Adrenal gland (tissue), 12 donors: ENCODE results near the gene AQP2. TPM values are rescaled to one million over a fixed set of nuclear protein-coding genes. Genes with fewer than 3 reads are reported as not detected.

Source experiments
- DNase-seq, 7 donors: peaks; one replicate each; pipeline ENCODE4 v3.0.0-alpha.2; 2019 to 2020
- H3K27ac ChIP-seq, 5 donors: fragments of 200-600 bp; sonication (generic) in 4 of 5; 1 replicate in 3 of 5; 2 replicates in 2 of 5; pipeline versions ENCODE4 v1.5.1 to v1.8.0; 2016 to 2020; ENCODE audit warnings: mild to moderate bottlenecking in 1 of 5
- H3K27me3 ChIP-seq: fragments of 200-600 bp; 2 replicates; pipeline ENCODE4 v1.8.0; 2021
- H3K36me3 ChIP-seq, 2 donors: fragments of 200-600 bp; replicated peaks in 1 of 2; 1 replicate in 1 of 2; 2 replicates in 1 of 2; pipeline versions ENCODE4 v1.5.1 to v1.8.0; 2018 to 2022
- H3K4me1 ChIP-seq, 2 donors: fragments of 200-600 bp; replicated peaks in 1 of 2; 1 replicate in 1 of 2; 2 replicates in 1 of 2; pipeline versions ENCODE4 v1.5.1 to v1.8.0; 2018 to 2021
- H3K4me3 ChIP-seq, 4 donors: fragments of 200-600 bp; sonication (generic) in 3 of 4; one replicate each; pipeline ENCODE4 v1.5.1; 2016 to 2018
- H3K9me3 ChIP-seq, 3 donors: fragments of 200-600 bp; sonication (generic) in 1 of 3; replicated peaks in 1 of 3; 1 replicate in 2 of 3; 2 replicates in 1 of 3; pipeline versions ENCODE4 v1.5.1 to v1.8.0; 2016 to 2021
- CTCF ChIP-seq, 6 experiments: fragments of 450-650 bp in 4 of 6; fragments of 200-600 bp in 2 of 6; sonication (generic) in 1 of 6; IDR thresholded peaks; 1 replicate in 5 of 6; 2 replicates in 1 of 6; pipeline versions ENCODE4 v1.5.1 to v1.8.0; 2016 to 2021; ENCODE audit warnings: antibody characterized with exemption in 6 of 6, mild to moderate bottlenecking in 2 of 6, moderate library complexity in 1 of 6
- POLR2A ChIP-seq, 2 donors: fragments of 450-650 bp; IDR thresholded peaks; one replicate each; pipeline ENCODE4 v1.6.1; 2017; ENCODE audit warnings: antibody characterized with exemption in 2 of 2, mild to moderate bottlenecking in 2 of 2, moderate library complexity in 1 of 2
- WGBS, 4 donors: extraction: QIAGEN DNeasy Blood & Tissue Kit in 2 of 4; methylation state at CpG; one replicate each; pipeline versions ENCODE4 v1.1.5 to v1.1.7; 2013 to 2017; 5-methylcytosine and 5-hydroxymethylcytosine counted together
- intact Hi-C, 2 donors: fragments of 100-400 bp; cut with DNase I; formaldehyde crosslinking; loops; one replicate each; pipeline versions ENCODE4 v1.14.1 to v1.15.0; 2022 to 2023
- polyA plus RNA-seq, 3 donors: library from polyadenylated mRNA; stranded (reverse); fragments of 200-250 nt in 2 of 3; fragments of 350-450 nt in 1 of 3; fragmentation: Illumina TruSeq in 1 of 3; extraction: RNeasy Lipid Tissue Mini Kit (QIAGEN cat#74804) in 1 of 3; gene quantifications; one replicate each; pipeline ENCODE4 v1.2.3, GENCODE V29; 2013 to 2014
- total RNA-seq, 9 donors: library from RNA; depleted of rRNA in 4 of 9; stranded (reverse); fragments of >200 nt in 4 of 9; fragments of 120-200 nt in 1 of 9; fragmentation: NEBNext Ultra II Directional in 1 of 9; extraction: Animal tissue kit (Norgen Biotek cat#: 25700) in 1 of 9; gene quantifications; one replicate each; pipeline versions ENCODE4 v1.1.0 to v1.2.4, GENCODE V29; 2013 to 2023
- donor health status: healthy with polysubstance abuse.
- donor health status: Bipolar disorder and iron deficiency.
- donor health status: DM: yes; HTN: yes; CAD: no.
- donor health status: DM: no; HTN: no; CAD: no.
- donor health status: DM: no; HTN: no; CAD: no.
- donor health status: DM: yes; HTN: yes; CAD: no.

The AQP2 gene
- total and polyA plus RNA-seq, 12 donors, result 0.10 to 81.0 (median 2.4) TPM; not detected in 1

- no peak for DNase-seq
- WGBS, 4 donors, result 70 to 80% (median 73%) methylated on average over 5 to 6 of the region's 6 CpGs
- Histone ChIP-seq H3K9me3 (no peaks in the 10 kb centered on the region), H3K36me3 (no peaks in the 10 kb centered on the region), H3K4me1 (peaks cover 5 to 13% of the 10 kb centered on the region in 2 donors), H3K27ac (no peak overlapping the region), H3K27me3 (peaks cover 3% of the 10 kb centered on the region), H3K4me3 (no peak overlapping the region)
- intact Hi-C loops, result loop anchor here (5.0 to 10.0 kb wide), 3 partner anchors 91 to 101 kb away; partner anchors contain the start of gene ASIC1 (in 1 of the 2)
- TF ChIP-seq POLR2A (IDR thresholded peaks at IDR 0.05) (no peak), CTCF (IDR thresholded peaks at IDR 0.05) (no peak)
Measured at GRCh38 chr12:49965836-49966235, 15.3 kb downstream of the AQP2 start.

- DNase-seq, result no peak
- peaks cover 5 to 9% of the 10 kb centered on the region in 2 donors for H3K4me1 ChIP-seq
- no peaks in the 10 kb centered on the region for H3K9me3 ChIP-seq
- 32 to 82% (median 36%) methylated on average over 2 to 16 of the region's 16 CpGs for whole genome bisulfite sequencing, 4 donors
- no peak overlapping the region for H3K4me3 ChIP-seq
- intact Hi-C loops, result loop anchor here (5.0 to 10.0 kb wide), 3 partner anchors 91 to 102 kb away; partner anchors contain the start of gene ASIC1 (in 1 of the 2)
- TF ChIP-seq CTCF (IDR thresholded peaks at IDR 0.05), result no peak
- no peak for TF ChIP-seq POLR2A (IDR thresholded peaks at IDR 0.05)
- H3K27me3 ChIP-seq, result peaks cover 3% of the 10 kb centered on the region
- no peaks in the 10 kb centered on the region for H3K36me3 ChIP-seq
- H3K27ac ChIP-seq, result no peak overlapping the region
Measured at GRCh38 chr12:49966511-49967041, 16.0 kb downstream of the AQP2 start.

GRCh38 chr12:49967042-49967776 is 16.7 kb downstream of the AQP2 start:
- WGBS, 4 donors, result 0 to 5% (median 2%) methylated on average over 6 to 40 of the region's 40 CpGs
- intact Hi-C loops, result loop anchor here (5.0 to 10.0 kb wide), 3 partner anchors 90 to 102 kb away; partner anchors contain the start of gene ASIC1 (in 1 of the 2)
- TF ChIP-seq POLR2A (IDR thresholded peaks at IDR 0.05) (no peak), CTCF (IDR thresholded peaks at IDR 0.05) (peak; percentile 63 to 96 (median 89))
- H3K4me3 ChIP-seq, result peak overlapping the region in 2 of 4 donors; percentile 0 to 5
- H3K27me3 ChIP-seq, result peaks cover 3% of the 10 kb centered on the region
- peak; percentile 88 to 96 (median 92) for DNase-seq
- H3K4me1 ChIP-seq, result peaks cover 5 to 9% of the 10 kb centered on the region in 2 donors
- no peaks in the 10 kb centered on the region for H3K36me3 ChIP-seq
- no peak overlapping the region for H3K27ac ChIP-seq
- H3K9me3 ChIP-seq, result no peaks in the 10 kb centered on the region

- DNase-seq, result no peak
- Histone ChIP-seq H3K9me3 (no peaks in the 10 kb centered on the region), H3K27me3 (peaks cover 3% of the 10 kb centered on the region), H3K36me3 (no peaks in the 10 kb centered on the region), H3K4me3 (peak overlapping the region in 1 of 4 donors; percentile 5), H3K27ac (no peak overlapping the region), H3K4me1 (peaks cover 5 to 9% of the 10 kb centered on the region in 2 donors)
- intact Hi-C loops, result loop anchor here (5.0 to 10.0 kb wide), 3 partner anchors 89 to 103 kb away; partner anchors contain the start of gene ASIC1 (in 1 of the 2)
- 37 to 64% (median 41%) methylated on average over 6 to 15 of the region's 15 CpGs for WGBS, 4 donors
- TF ChIP-seq CTCF (IDR thresholded peaks at IDR 0.05) (no peak), POLR2A (IDR thresholded peaks at IDR 0.05) (no peak)
Measured at GRCh38 chr12:49967777-49968250, 17.3 kb downstream of the AQP2 start.
